OCI-LY3 (cell line): ENCODE data around the gene MCM6.

Source experiments
- H2AFZ ChIP-seq: fragments of 200-600, 300-600 bp; shearing (Covaris generic); 2 replicates; pipeline ENCODE4 v1.6.0; 2014; ENCODE audit warnings: antibody characterized with exemption, low read depth, low read length
- H3K27ac ChIP-seq: fragments of 200-600, 300-600 bp; sonication (generic); 2 replicates; pipeline ENCODE4 v1.5.1; 2014; ENCODE audit warnings: mild to moderate bottlenecking, low read length, moderate library complexity, mixed read lengths
- H3K27me3 ChIP-seq: fragments of 200-600, 300-600 bp; sonication (generic); 2 replicates; pipeline ENCODE4 v1.6.1; 2014; ENCODE audit warnings: low read depth, low read length, mixed read lengths
- H3K36me3 ChIP-seq: fragments of 200-600, 300-600 bp; sonication (generic); replicated peaks from 2 replicates; pipeline ENCODE3; 2014; ENCODE audit warnings: low read depth, low read length, mixed read lengths
- H3K4me1 ChIP-seq: fragments of 300-600, 200-600 bp; sonication (generic); 2 replicates; pipeline ENCODE4 v1.6.1; 2014; ENCODE audit warnings: low read length, mixed read lengths
- H3K4me2 ChIP-seq: fragments of 200-600, 300-600 bp; sonication (generic); 2 replicates; pipeline ENCODE4 v1.6.1; 2014; ENCODE audit warnings: low read length, mixed read lengths
- H3K4me3 ChIP-seq: fragments of 300-600, 200-600 bp; sonication (generic); 2 replicates; pipeline ENCODE4 v1.5.1; 2014; ENCODE audit warnings: antibody characterized with exemption, mild to moderate bottlenecking, low read length, moderate library complexity
- H3K79me2 ChIP-seq: fragments of 300-600, 200-600 bp; shearing (Covaris generic); 2 replicates; pipeline ENCODE4 v1.6.1; 2014; ENCODE audit warnings: mild to moderate bottlenecking, low read length, mixed read lengths
- H3K9ac ChIP-seq: fragments of 300-600, 200-600 bp; shearing (Covaris generic); 2 replicates; pipeline ENCODE4 v1.6.0; 2014; ENCODE audit warnings: mild to moderate bottlenecking, low read length, moderate library complexity
- H3K9me3 ChIP-seq: fragments of 200-600, 300-600 bp; shearing (Covaris generic); 2 replicates; pipeline ENCODE4 v1.6.1; 2014; ENCODE audit warnings: low read length, mixed read lengths; ENCODE audit not compliant: insufficient read depth
- H4K20me1 ChIP-seq: fragments of 200-600, 300-600 bp; sonication (generic); 2 replicates; pipeline ENCODE4 v1.6.1; 2016; ENCODE audit warnings: low read length, mixed read lengths; ENCODE audit not compliant: insufficient read depth
- EZH2phosphoT487 ChIP-seq: fragments of 200-600 bp; shearing (Covaris generic); IDR thresholded peaks from 2 replicates; pipeline ENCODE4 v1.6.1; 2018; ENCODE audit warnings: antibody characterized with exemption, mixed run types, low read depth
- TF ChIP-seq, protein P1 (sequence below): fragments of 200-600, 300-600 bp; sonication (generic); IDR thresholded peaks from 2 replicates; pipeline ENCODE4 v1.5.1; 2014; ENCODE audit warnings: antibody characterized with exemption, low read length, low read depth

Gene MCM6

DNA sequence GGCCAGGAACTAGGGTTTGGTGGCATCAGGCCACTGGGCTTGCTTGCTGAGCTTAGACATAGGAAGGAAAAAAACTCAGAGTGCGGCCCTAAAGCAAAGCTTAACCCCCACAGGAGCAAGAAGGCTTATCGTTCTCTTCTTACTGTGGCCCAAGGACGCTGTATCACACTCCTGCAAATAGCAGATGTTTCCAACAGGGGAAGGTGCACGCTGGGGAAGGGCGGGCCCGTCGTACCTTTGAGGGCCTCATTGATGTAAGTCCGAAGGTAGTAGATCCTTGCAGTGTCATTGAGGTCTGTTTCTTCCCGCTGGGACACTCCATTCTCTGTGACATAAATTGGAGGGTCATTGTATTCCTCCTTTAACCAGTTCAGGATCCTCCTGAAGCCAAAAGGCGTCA, 85.8 kb downstream of the MCM6 start:
- H3K27me3 ChIP-seq = no peaks in the 10 kb centered on the region
- TF ChIP-seq, protein P1, sequence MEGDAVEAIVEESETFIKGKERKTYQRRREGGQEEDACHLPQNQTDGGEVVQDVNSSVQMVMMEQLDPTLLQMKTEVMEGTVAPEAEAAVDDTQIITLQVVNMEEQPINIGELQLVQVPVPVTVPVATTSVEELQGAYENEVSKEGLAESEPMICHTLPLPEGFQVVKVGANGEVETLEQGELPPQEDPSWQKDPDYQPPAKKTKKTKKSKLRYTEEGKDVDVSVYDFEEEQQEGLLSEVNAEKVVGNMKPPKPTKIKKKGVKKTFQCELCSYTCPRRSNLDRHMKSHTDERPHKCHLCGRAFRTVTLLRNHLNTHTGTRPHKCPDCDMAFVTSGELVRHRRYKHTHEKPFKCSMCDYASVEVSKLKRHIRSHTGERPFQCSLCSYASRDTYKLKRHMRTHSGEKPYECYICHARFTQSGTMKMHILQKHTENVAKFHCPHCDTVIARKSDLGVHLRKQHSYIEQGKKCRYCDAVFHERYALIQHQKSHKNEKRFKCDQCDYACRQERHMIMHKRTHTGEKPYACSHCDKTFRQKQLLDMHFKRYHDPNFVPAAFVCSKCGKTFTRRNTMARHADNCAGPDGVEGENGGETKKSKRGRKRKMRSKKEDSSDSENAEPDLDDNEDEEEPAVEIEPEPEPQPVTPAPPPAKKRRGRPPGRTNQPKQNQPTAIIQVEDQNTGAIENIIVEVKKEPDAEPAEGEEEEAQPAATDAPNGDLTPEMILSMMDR = no peak
- TF ChIP-seq EZH2phosphoT487 = no peak
- no peak overlapping the region for H3K4me3 ChIP-seq
- H2AFZ ChIP-seq = no peak overlapping the region
- peaks cover 18% of the 10 kb centered on the region for H3K4me1 ChIP-seq
- no peak overlapping the region for H3K27ac ChIP-seq
- H3K4me2 ChIP-seq = no peak overlapping the region
- H4K20me1 ChIP-seq = no peaks in the 10 kb centered on the region
- no peaks in the 10 kb centered on the region for H3K9me3 ChIP-seq
- H3K79me2 ChIP-seq = no peaks in the 10 kb centered on the region
- H3K36me3 ChIP-seq = peaks cover 19% of the 10 kb centered on the region
- no peak overlapping the region for H3K9ac ChIP-seq
